Stimulated activated naive B cell treated with anti-CD40 and anti-IgM and Interleukin-4, amounts not matched to agents 10 μg/mL and 1 μg/mL and 100 μg/mL, for 72 hours (primary cell): ENCODE results near the gene AKT3.
A peak's percentile ranks its signal among the peaks of the same experiment; 100 is the strongest.
"Not testable (repeated sequence)": the region's sequence is repeated elsewhere in the genome, so short reads cannot be mapped to it uniquely, and the experiment has no call there.

Experiments
- ATAC-seq, 2 donors: fragments of 150-1000 bp; cut with Tn5 transposase; replicated peaks; 2 replicates each; pipeline ENCODE4 v1.10.0; 2021; ENCODE audit warnings: moderate library complexity in 1 of 2
- DNase-seq: peaks from one replicate; pipeline ENCODE4 v3.0.0; 2021
- H3K27ac Mint-ChIP-seq: one replicate; pipeline ENCODE4 v1.8.0; 2022; ENCODE audit warnings: mild to moderate bottlenecking, mixed read lengths
- H3K27me3 Mint-ChIP-seq, 2 donors: one replicate each; pipeline ENCODE4 v1.8.0; 2022; ENCODE audit warnings: mixed read lengths in 2 of 2
- H3K36me3 Mint-ChIP-seq, 2 donors: one replicate each; pipeline ENCODE4 v1.8.0; 2022; ENCODE audit warnings: mixed read lengths in 2 of 2, mild to moderate bottlenecking in 1 of 2
- H3K4me1 Mint-ChIP-seq, 2 donors: one replicate each; pipeline ENCODE4 v1.8.0; 2022; ENCODE audit warnings: mixed read lengths in 2 of 2, mild to moderate bottlenecking in 1 of 2
- H3K4me3 Mint-ChIP-seq, 2 donors: one replicate each; pipeline ENCODE4 v1.8.0; 2022; ENCODE audit warnings: mild to moderate bottlenecking in 2 of 2, mixed read lengths in 2 of 2, moderate library complexity in 1 of 2
- H3K9me3 Mint-ChIP-seq, 2 donors: one replicate each; pipeline ENCODE4 v1.8.0; 2022; ENCODE audit warnings: mixed read lengths in 2 of 2, mild to moderate bottlenecking in 1 of 2

The AKT3 gene

GRCh38 chr1:243850202-243850451 is at the start of gene AKT3:
AKT3 (minus strand) TSS chr1:243850243; CDS start chr1:243843170, 7,073 bp downstream.
- no peaks in the 10 kb centered on the region for H3K9me3 Mint-ChIP-seq
- peaks cover 0 to 5% of the 10 kb centered on the region in 2 donors for H3K36me3 Mint-ChIP-seq
- no peak for DNase-seq
- H3K27ac Mint-ChIP-seq: peak within 1 kb of the TSS; percentile 99
- ATAC-seq: peak; percentile 61 to 68
- peaks cover 14 to 35% of the 10 kb centered on the region in 2 donors for H3K4me1 Mint-ChIP-seq
- H3K27me3 Mint-ChIP-seq: no peaks in the 10 kb centered on the region
- peak within 1 kb of the TSS; percentile 94 to 99 for H3K4me3 Mint-ChIP-seq

GRCh38 chr1:243898278-243898677 is 48.2 kb upstream of the AKT3 start:
- Mint-ChIP-seq H3K27me3 (peaks cover 15 to 25% of the 10 kb centered on the region in 2 donors), H3K36me3 (no peaks in the 10 kb centered on the region), H3K27ac (no peak overlapping the region), H3K4me1 (no peaks in the 10 kb centered on the region), H3K4me3 (no peak overlapping the region), H3K9me3 (peaks cover 0 to 4% of the 10 kb centered on the region in 2 donors)
- ATAC-seq (no peak), DNase-seq (no peak)

- H3K4me1 Mint-ChIP-seq: no peaks in the 10 kb centered on the region
These were observed 46.3 kb upstream of the AKT3 start for GRCh38 chr1:243896313-243896712.

GRCh38 chr1:243892456-243892855 is 42.4 kb upstream of the AKT3 start:
- Mint-ChIP-seq H3K9me3 (peaks cover 0 to 4% of the 10 kb centered on the region in 2 donors), H3K4me1 (no peaks in the 10 kb centered on the region), H3K27ac (no peak overlapping the region), H3K4me3 (no peak overlapping the region), H3K36me3 (no peaks in the 10 kb centered on the region), H3K27me3 (peaks cover 24 to 38% of the 10 kb centered on the region in 2 donors)
- ATAC-seq: no peak
- no peak for DNase-seq

More at GRCh38 chr1:243896313-243896712, 46.3 kb upstream of the AKT3 start:
- Mint-ChIP-seq H3K27me3 (peaks cover 15 to 19% of the 10 kb centered on the region in 2 donors), H3K4me3 (no peak overlapping the region), H3K27ac (no peak overlapping the region), H3K36me3 (no peaks in the 10 kb centered on the region), H3K9me3 (peaks cover 0 to 4% of the 10 kb centered on the region in 2 donors)
- DNase-seq (no peak), ATAC-seq (no peak)

GRCh38 chr1:243890576-243890975 is 40.5 kb upstream of the AKT3 start:
- H3K4me3 Mint-ChIP-seq: no peak overlapping the region
- no peaks in the 10 kb centered on the region for H3K9me3 Mint-ChIP-seq
- ATAC-seq (no peak), DNase-seq (no peak)
- no peaks in the 10 kb centered on the region for H3K4me1 Mint-ChIP-seq
- H3K27me3 Mint-ChIP-seq: peaks cover 10 to 29% of the 10 kb centered on the region in 2 donors
- H3K27ac Mint-ChIP-seq: no peak overlapping the region
- no peaks in the 10 kb centered on the region for H3K36me3 Mint-ChIP-seq

GRCh38 chr1:243885806-243886205 is 35.8 kb upstream of the AKT3 start:
- ATAC-seq (no peak), DNase-seq (no peak)
- peaks cover 18 to 29% of the 10 kb centered on the region in 2 donors for H3K27me3 Mint-ChIP-seq
- H3K27ac Mint-ChIP-seq: no peak overlapping the region
- H3K36me3 Mint-ChIP-seq: no peaks in the 10 kb centered on the region
- H3K4me3 Mint-ChIP-seq: no peak overlapping the region
- H3K9me3 Mint-ChIP-seq: no peaks in the 10 kb centered on the region
- no peaks in the 10 kb centered on the region for H3K4me1 Mint-ChIP-seq

- no peak for ATAC-seq
- DNase-seq: no peak
- Mint-ChIP-seq H3K4me3 (no peak overlapping the region), H3K27me3 (peaks cover 15 to 22% of the 10 kb centered on the region in 2 donors), H3K4me1 (no peaks in the 10 kb centered on the region), H3K9me3 (no peaks in the 10 kb centered on the region), H3K36me3 (no peaks in the 10 kb centered on the region), H3K27ac (no peak overlapping the region)
These were observed 34.6 kb upstream of the AKT3 start for GRCh38 chr1:243884603-243885002.

GRCh38 chr1:243883551-243883950 is 33.5 kb upstream of the AKT3 start:
- Mint-ChIP-seq H3K36me3 (no peaks in the 10 kb centered on the region), H3K4me1 (no peaks in the 10 kb centered on the region), H3K27me3 (peaks cover 18 to 24% of the 10 kb centered on the region in 2 donors), H3K9me3 (no peaks in the 10 kb centered on the region), H3K4me3 (no peak overlapping the region), H3K27ac (no peak overlapping the region)
- DNase-seq (no peak), ATAC-seq (no peak)

- Mint-ChIP-seq H3K27me3 (peaks cover 18 to 24% of the 10 kb centered on the region in 2 donors), H3K4me3 (no peak overlapping the region)
These were observed 32.2 kb upstream of the AKT3 start for GRCh38 chr1:243882276-243882675.

GRCh38 chr1:243877058-243877457 is 27.0 kb upstream of the AKT3 start:
- not testable (repeated sequence) for H3K36me3 Mint-ChIP-seq, ATAC-seq, H3K4me3 Mint-ChIP-seq, DNase-seq, H3K4me1 Mint-ChIP-seq, H3K27ac Mint-ChIP-seq
- Mint-ChIP-seq H3K9me3 (peaks cover 4 to 16% of the 10 kb centered on the region in 2 donors), H3K27me3 (peaks cover 9 to 11% of the 10 kb centered on the region in 2 donors)

More at GRCh38 chr1:243882276-243882675, 32.2 kb upstream of the AKT3 start:
- Mint-ChIP-seq H3K27ac (no peak overlapping the region), H3K4me1 (no peaks in the 10 kb centered on the region), H3K36me3 (no peaks in the 10 kb centered on the region), H3K9me3 (no peaks in the 10 kb centered on the region)
- DNase-seq (no peak), ATAC-seq (no peak)

GRCh38 chr1:243855616-243856318 is 5.7 kb upstream of the AKT3 start:
- ATAC-seq (no peak), DNase-seq (no peak)
- H3K36me3 Mint-ChIP-seq: no peaks in the 10 kb centered on the region
- H3K27ac Mint-ChIP-seq: peak overlapping the region; percentile 11
- H3K4me3 Mint-ChIP-seq: no peak overlapping the region
- H3K4me1 Mint-ChIP-seq: peaks cover 4 to 5% of the 10 kb centered on the region in 2 donors
- H3K27me3 Mint-ChIP-seq: peaks cover 24 to 33% of the 10 kb centered on the region in 2 donors
- H3K9me3 Mint-ChIP-seq: no peaks in the 10 kb centered on the region

- DNase-seq: no peak
- Mint-ChIP-seq H3K27me3 (peaks cover 0 to 5% of the 10 kb centered on the region in 2 donors), H3K9me3 (no peaks in the 10 kb centered on the region), H3K27ac (peak overlapping the region; percentile 94), H3K36me3 (peaks cover 0 to 4% of the 10 kb centered on the region in 2 donors), H3K4me1 (peaks cover 13 to 22% of the 10 kb centered on the region in 2 donors), H3K4me3 (peak overlapping the region; percentile 87 to 99)
- no peak for ATAC-seq
These were observed 1.7 kb upstream of the AKT3 start for GRCh38 chr1:243851765-243852164.

GRCh38 chr1:243851257-243851756 is 1.3 kb upstream of the AKT3 start:
- DNase-seq: no peak
- H3K4me3 Mint-ChIP-seq: peak overlapping the region; percentile 87 to 99
- H3K9me3 Mint-ChIP-seq: no peaks in the 10 kb centered on the region
- no peak for ATAC-seq
- H3K36me3 Mint-ChIP-seq: peaks cover 0 to 4% of the 10 kb centered on the region in 2 donors
- peaks cover 13 to 27% of the 10 kb centered on the region in 2 donors for H3K4me1 Mint-ChIP-seq
- H3K27me3 Mint-ChIP-seq: peaks cover 0 to 5% of the 10 kb centered on the region in 2 donors
- peak overlapping the region; percentile 94 for H3K27ac Mint-ChIP-seq

GRCh38 chr1:243850452-243851256 is 611 bp upstream of the AKT3 start:
- Mint-ChIP-seq H3K27ac (peak overlapping the region; percentile 94), H3K4me1 (peaks cover 13 to 30% of the 10 kb centered on the region in 2 donors), H3K4me3 (peak overlapping the region; percentile 87 to 99), H3K36me3 (peaks cover 0 to 4% of the 10 kb centered on the region in 2 donors), H3K27me3 (no peaks in the 10 kb centered on the region), H3K9me3 (no peaks in the 10 kb centered on the region)
- peak; percentile 78 for DNase-seq
- peak; percentile 58 for ATAC-seq
